ENCODE measurements around the gene NLRP6. TPM values are rescaled to one million over a fixed set of nuclear protein-coding genes. Genes with fewer than 3 reads are reported as not detected.
"Not testable (repeated sequence)": the region's sequence is repeated elsewhere in the genome, so short reads cannot be mapped to it uniquely, and the experiment has no call there.

The NLRP6 gene
- total RNA-seq, 2 donors from 2014 or later: 0.88 to 2.5 TPM

DNA sequence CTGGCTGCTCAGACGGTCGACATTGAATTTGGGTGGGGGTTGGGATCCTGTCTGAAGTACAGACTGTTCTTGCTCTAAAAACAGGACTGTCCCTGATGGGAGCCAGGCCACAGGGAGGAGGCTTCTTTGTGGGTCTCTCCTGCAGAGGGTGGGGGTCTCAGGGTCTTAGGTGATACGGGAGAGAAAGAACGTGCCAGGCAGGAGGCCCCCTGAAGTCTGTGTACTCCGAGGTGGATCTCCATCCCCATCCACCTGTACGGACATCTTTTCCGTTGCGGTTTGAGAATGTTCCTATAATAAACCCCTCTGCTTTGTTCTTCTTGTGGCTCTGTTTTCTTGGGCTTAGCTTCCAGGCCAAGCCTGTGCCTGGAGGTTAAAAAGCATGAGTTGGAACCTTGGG, 25.5 kb upstream of the NLRP6 start:
- H3K27ac Mint-ChIP-seq: peak overlapping the region in 1 of 2 donors; percentile 60
- ATAC-seq (no peak), DNase-seq (ENCODE audit: low spot score in 2 of 2) (no peak)
- H3K9me3 Mint-ChIP-seq: no peaks in the 10 kb centered on the region
- peaks cover 12 to 17% of the 10 kb centered on the region in 2 donors for H3K36me3 Mint-ChIP-seq

GRCh38 chr11:253160-253885, 24.9 kb upstream of the NLRP6 start:
- DNase-seq (ENCODE audit: low spot score in 2 of 2) (no peak), ATAC-seq (no peak)
- H3K27ac Mint-ChIP-seq: peak overlapping the region in 1 of 2 donors; percentile 60

DNA sequence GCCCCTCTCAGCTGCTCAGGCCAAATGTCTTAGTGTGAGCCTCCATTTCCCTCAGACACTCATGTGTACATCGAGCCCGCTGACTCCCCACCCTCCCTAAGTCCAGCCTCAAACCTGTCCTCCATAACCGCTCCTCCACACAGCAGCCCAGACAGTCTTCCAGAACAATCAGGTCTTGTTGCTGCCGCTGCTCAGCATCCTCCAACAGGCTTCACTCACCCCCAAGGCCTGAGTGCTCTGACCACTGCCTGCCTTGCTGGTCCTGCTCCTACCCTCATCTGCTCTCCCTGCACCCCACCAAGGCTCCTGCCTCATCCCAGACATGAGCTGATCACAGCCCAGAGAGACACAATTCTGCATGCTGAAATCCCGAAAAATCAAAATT, 24.3 kb upstream of the NLRP6 start:
- peaks cover 12 to 16% of the 10 kb centered on the region in 2 donors for H3K36me3 Mint-ChIP-seq

More at GRCh38 chr11:253160-253885, 24.9 kb upstream of the NLRP6 start:
- no peaks in the 10 kb centered on the region for H3K9me3 Mint-ChIP-seq
- peaks cover 12 to 17% of the 10 kb centered on the region in 2 donors for H3K36me3 Mint-ChIP-seq

DNA sequence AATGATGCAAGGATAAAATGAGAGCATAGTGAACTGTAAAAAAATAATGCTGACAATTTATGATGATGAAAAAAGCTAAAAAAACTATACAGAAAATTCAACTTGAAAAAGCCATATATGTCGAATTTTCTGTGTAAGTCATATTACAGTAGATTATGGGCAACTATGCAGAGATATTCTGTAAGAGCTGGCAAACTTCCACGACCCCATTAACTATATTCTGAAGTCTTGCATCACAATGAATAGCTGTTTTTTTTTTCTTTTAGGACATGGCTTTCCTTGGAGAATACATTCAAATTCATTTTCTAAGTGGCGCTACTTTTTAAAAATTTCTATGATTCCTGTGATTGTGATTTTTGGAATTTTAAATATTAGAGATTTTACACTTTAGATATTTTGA, 23.0 kb upstream of the NLRP6 start:
- H3K36me3 Mint-ChIP-seq: peaks cover 12% of the 10 kb centered on the region in 2 donors
- no peak for ATAC-seq
- H3K9me3 Mint-ChIP-seq: no peaks in the 10 kb centered on the region
- H3K27ac Mint-ChIP-seq: no peak overlapping the region
- DNase-seq (ENCODE audit: low spot score in 2 of 2): no peak

More for the DNA sequence above, 24.3 kb upstream of the NLRP6 start:
- H3K9me3 Mint-ChIP-seq: no peaks in the 10 kb centered on the region
- ATAC-seq (no peak), DNase-seq (ENCODE audit: low spot score in 2 of 2) (no peak)
- peak overlapping the region in 1 of 2 donors; percentile 60 for H3K27ac Mint-ChIP-seq

- Mint-ChIP-seq H3K36me3 (peaks cover 12% of the 10 kb centered on the region in 2 donors), H3K27ac (peak overlapping the region in 1 of 2 donors; percentile 44), H3K9me3 (no peaks in the 10 kb centered on the region)
- no peak for DNase-seq (ENCODE audit: low spot score in 2 of 2)
- ATAC-seq: no peak
Measured at GRCh38 chr11:255816-256215, 22.4 kb upstream of the NLRP6 start.

DNA sequence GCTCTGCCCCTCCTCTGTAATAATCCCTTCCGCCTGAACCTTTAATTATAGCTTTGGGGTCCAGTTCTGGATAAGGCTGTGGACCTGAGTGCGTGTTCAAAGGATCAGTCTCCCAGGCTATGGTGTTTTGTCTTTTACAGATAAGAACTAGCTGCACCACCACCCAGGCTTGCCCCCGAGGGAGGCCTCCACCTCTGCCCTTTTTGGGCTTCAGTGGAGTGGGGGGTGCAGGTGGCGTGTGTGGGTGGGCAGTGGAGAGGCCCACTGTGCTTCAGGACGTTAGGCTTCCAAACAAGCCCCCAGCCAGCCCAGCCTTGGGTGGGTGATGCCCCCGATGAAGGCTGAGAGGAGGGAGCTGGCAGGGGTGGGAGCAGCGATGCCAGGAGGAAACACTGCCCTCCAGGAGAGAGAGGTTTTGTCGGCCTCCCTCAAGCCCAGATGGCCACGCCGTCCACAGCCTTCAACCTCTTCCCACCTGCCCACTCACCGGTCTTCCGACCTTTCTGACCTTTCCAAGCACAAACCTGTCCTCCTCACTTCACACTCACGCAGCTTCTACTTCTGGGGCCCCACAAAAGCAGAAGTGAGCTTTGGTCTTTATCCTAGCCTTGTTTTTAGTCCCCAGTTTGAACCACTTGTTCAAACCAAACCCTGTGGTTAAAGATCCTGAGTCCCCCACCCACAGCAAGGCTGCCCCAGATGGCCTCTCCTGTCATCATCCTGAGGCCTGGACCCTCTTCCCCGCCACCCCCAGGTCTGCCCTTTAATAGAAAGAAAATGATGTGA, 21.1 kb upstream of the NLRP6 start:
- DNase-seq (ENCODE audit: low spot score in 2 of 2) (no peak), ATAC-seq (no peak)
- peak overlapping the region in 1 of 2 donors; percentile 78 for H3K27ac Mint-ChIP-seq
- H3K36me3 Mint-ChIP-seq: peaks cover 5% of the 10 kb centered on the region in 2 donors
- H3K9me3 Mint-ChIP-seq: no peaks in the 10 kb centered on the region

DNA sequence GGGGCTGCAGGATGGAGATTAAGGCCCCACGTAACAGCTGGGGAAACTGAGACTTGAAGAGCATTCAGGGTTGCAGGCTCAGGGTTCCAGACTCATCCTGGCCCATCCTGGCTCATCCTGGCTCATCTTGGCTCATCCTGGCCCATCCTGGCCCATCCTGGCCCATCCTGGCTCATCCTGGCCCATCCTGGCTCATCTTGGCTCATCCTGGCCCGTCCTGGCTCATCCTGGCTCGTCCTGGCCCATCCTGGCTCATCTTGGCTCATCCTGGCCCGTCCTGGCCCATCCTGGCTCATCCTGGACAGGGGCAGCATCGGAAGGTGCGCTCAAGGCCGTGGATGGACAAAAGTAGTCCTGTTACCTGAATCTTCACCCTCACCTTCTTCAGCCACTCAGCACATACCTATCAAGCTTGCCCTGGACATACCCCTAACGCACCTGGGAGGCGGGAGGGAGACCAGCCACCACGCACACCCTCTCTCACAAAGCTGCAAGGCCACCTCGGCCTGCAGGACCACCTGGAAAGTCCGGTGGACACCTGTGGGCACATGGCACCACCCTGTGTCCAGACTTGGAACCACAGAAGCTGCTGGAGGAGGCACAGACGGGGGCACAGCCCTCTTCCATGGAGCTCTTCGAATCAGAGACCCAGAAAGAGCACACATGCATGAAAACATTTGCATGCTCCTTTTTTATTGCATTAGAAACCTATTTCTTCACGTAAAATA, 20.3 kb upstream of the NLRP6 start:
- ATAC-seq (no peak), DNase-seq (ENCODE audit: low spot score in 2 of 2) (no peak)
- H3K36me3 Mint-ChIP-seq: no peaks in the 10 kb centered on the region
- peak overlapping the region; percentile 6 to 29 for H3K27ac Mint-ChIP-seq
- H3K9me3 Mint-ChIP-seq: no peaks in the 10 kb centered on the region

- ATAC-seq (no peak), DNase-seq (ENCODE audit: low spot score in 2 of 2) (no peak)
- no peak overlapping the region for H3K27ac Mint-ChIP-seq
- no peaks in the 10 kb centered on the region for H3K36me3 Mint-ChIP-seq
- H3K9me3 Mint-ChIP-seq: no peaks in the 10 kb centered on the region
Measured at GRCh38 chr11:259413-259812, 18.8 kb upstream of the NLRP6 start.

DNA sequence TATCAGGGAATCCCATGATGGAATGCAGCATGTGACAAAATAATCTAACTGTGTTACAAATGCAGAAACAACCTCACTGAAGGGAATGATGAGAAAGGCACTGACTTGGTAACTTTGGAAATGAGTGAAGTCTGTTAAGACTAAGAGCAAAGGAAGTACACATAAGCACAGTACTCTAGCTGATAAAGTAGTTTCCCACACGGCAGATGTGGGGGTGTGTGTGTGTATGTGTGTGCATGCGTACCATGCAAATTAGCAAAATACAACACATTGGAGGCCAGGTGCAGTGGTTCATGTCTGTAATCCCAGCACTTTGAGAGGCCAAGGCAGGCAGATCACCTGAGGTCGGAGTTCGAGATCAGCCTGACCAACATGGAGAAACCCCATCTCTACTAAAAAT, 16.6 kb upstream of the NLRP6 start:
- Mint-ChIP-seq H3K9me3 (peaks cover 0 to 1% of the 10 kb centered on the region in 2 donors), H3K27ac (no peak overlapping the region), H3K36me3 (no peaks in the 10 kb centered on the region)
- ATAC-seq: no peak
- DNase-seq (ENCODE audit: low spot score in 2 of 2): no peak

DNA sequence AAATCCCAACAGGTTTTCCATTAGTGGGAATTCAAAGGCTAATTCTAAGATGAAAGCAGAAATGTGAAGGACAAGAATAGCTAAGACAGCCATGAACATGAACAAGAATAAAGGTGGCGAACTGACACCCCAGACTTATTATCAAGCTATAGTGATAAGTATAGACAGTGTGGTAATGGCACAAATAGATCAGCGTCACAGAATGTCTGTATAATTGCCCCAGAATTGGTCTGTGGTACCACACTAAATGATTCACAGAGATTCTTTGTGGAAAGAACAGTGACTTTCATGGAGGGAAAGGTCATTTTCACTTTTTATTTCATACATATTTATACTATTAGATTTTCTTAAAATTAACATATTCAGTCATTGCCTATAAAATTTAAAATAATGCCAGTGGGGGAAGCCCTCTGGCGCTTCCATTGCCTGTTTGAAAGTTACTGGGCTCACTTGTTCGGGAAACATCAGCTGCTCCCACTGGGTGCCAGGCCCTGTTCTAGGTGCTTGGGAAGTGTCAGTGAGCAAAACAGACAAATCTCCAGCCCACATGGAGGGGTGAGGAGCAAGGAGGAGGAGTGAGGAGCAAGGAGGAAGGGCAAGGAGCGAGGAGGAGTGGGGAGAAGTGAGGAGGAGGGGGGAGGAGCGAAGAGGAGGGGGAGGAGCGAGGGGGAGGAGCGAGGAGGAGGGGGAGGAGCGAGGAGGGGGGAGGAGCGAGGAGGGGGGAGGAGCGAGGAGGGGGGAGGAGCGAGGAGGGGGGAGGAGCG, 11.3 kb upstream of the NLRP6 start:
- Mint-ChIP-seq H3K36me3 (no peaks in the 10 kb centered on the region), H3K9me3 (peaks cover 0 to 5% of the 10 kb centered on the region in 2 donors), H3K27ac (peak overlapping the region; percentile 89 to 93)
- DNase-seq (ENCODE audit: low spot score in 2 of 2) (no peak), ATAC-seq (peak; percentile 34 to 70)

DNA sequence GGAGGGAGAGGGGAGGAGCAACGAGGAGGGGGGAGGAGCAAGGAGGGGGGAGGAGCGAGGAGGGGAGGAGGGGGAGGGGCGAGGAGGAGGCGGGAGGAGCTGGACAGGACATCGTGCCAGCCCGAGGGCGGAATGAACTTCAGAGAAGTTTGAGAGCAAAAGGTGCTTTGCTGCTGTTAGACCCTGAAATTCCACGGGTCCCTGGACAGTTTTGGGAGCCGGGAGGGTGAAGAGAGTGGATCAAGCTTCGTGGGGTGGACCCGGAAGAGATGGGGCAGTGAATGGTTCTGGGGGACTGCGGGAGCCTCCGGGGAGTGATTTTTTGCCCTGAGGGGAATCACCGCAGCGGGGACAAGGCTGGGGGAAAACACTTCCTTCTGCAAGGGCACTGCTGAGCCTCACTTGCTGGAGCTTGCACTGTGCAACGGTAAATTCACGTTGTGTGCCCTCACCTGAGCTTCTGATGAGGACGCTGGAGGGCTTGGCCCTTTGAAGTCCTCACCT, 10.7 kb upstream of the NLRP6 start:
- H3K27ac Mint-ChIP-seq: peak overlapping the region; percentile 93 to 94
- H3K9me3 Mint-ChIP-seq: peaks cover 0 to 5% of the 10 kb centered on the region in 2 donors
- H3K36me3 Mint-ChIP-seq: no peaks in the 10 kb centered on the region
- peak; percentile 11 to 27 for ATAC-seq
- peak in 1 of 2 donors; percentile 79 for DNase-seq (ENCODE audit: low spot score in 2 of 2)

DNA sequence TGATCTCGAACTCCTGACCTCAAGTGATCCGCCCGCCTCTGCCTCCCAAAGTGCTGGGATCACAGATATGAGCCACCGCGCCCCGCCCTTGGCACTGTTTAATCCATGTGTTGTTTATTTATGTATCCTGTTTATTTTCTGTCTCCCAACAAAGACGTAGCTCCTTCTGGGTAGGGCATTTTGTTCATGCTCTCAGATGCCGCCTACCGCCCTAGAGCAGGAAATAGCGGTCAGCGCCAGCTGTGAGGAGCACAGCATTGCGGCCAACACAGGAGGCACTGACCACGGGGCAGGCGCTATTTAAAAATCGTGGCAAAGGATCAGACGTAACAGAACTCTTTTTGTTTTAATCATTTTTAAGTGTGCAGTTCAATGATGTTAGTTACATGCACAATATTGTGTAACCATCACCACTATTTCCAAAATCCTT, 9.5 kb upstream of the NLRP6 start:
- H3K36me3 Mint-ChIP-seq, H3K9me3 Mint-ChIP-seq: not testable (repeated sequence)
- DNase-seq (ENCODE audit: low spot score in 2 of 2) (peak in 1 of 2 donors; percentile 74), ATAC-seq (peak in 1 of 2 donors; percentile 53)
- peak overlapping the region; percentile 93 to 98 for H3K27ac Mint-ChIP-seq

GRCh38 chr11:269146-269890, 8.9 kb upstream of the NLRP6 start:
- peak in 1 of 2 donors; percentile 64 for DNase-seq (ENCODE audit: low spot score in 2 of 2)
- H3K36me3 Mint-ChIP-seq: no peaks in the 10 kb centered on the region
- peaks cover 0 to 5% of the 10 kb centered on the region in 2 donors for H3K9me3 Mint-ChIP-seq
- H3K27ac Mint-ChIP-seq: peak overlapping the region; percentile 93 to 98
- ATAC-seq: peak; percentile 73 to 83

DNA sequence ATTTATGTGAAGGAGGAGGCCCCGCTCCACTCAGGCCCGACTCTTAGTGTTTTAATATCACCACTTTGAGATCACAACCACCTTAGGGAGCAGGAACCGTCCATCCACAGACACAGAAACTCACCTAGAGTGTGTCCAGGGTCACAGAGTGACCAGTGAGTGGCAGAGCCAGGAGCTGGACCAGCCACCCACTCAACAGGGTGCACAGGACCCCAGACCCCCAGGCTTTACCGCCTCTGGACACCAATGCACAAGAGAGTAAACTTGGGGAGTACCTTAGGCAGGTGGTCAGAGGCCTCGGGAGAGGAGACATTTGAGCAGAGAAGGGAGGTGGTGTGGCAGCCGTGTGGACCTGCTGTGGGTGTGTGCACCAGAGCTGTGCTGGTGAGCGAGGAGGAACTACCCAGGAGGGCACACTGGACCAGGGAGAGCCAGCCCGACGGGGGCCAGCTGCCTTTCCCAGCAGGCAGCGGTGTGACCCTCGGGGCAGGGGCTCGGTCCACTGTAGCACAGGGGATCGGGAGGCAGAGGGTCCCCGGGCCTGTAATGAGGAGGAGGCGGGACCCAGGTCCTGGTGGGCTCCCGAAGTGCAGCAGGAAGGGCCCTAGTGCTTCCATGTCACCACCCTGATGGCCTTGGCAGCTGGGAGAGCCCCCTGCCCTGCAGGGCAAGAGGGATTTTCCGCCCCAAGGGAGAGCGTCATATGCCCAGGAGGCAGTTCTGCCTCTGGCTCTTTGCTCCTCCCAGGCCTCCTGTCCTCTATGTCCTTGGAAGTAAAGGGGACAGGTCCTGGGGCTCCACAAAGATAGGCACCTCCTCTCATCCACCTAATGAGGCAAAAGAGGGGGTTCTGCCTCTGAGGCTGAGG, 7.5 kb upstream of the NLRP6 start:
- H3K27ac Mint-ChIP-seq: peak overlapping the region in 1 of 2 donors; percentile 93
- H3K9me3 Mint-ChIP-seq: peaks cover 0 to 5% of the 10 kb centered on the region in 2 donors
- no peak for DNase-seq (ENCODE audit: low spot score in 2 of 2)
- H3K36me3 Mint-ChIP-seq: no peaks in the 10 kb centered on the region
- ATAC-seq: no peak

DNA sequence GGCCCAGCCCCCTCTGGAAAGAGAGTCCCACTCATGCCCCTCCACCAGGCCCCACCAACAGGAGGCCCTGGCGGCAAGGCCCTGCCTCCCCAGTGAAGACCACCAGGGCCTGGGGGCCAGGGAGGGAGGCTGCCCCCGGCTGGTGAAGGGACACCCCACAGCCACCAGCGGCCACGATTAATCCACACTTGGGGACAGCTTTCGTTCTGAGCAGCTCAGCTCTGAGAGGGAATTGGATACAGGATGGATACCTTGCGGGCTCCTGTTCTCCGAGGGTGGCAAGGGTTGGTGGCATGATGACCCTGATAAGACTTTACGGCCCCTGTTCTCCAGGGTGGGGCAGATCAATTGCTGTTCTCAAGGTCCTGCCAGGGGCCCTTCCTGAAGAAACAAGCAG, 6.9 kb upstream of the NLRP6 start:
- Mint-ChIP-seq H3K9me3 (peaks cover 0 to 5% of the 10 kb centered on the region in 2 donors), H3K27ac (no peak overlapping the region), H3K36me3 (peaks cover 0 to under 1% of the 10 kb centered on the region in 2 donors)
- DNase-seq (ENCODE audit: low spot score in 2 of 2): no peak
- no peak for ATAC-seq
